Measurements from ENCODE around the gene TRAF1.

Gene TRAF1

GRCh38 chr9:120940573-120940972, 14.0 kb upstream of the TRAF1 start:
- no peak for DNase-seq

- DNase-seq = no peak
These were observed 12.3 kb upstream of the TRAF1 start for GRCh38 chr9:120938851-120939250.

- no peak for DNase-seq
These were observed 11.0 kb upstream of the TRAF1 start for GRCh38 chr9:120937596-120937995.

- DNase-seq = no peak
These were observed 10.5 kb upstream of the TRAF1 start for GRCh38 chr9:120937127-120937526.

GRCh38 chr9:120936764-120937122, 10.1 kb upstream of the TRAF1 start:
- no peak for DNase-seq

- DNase-seq = peak; percentile 93 to 96
These were observed 9.6 kb upstream of the TRAF1 start for GRCh38 chr9:120936011-120936763.

- no peak for DNase-seq
These were observed 8.8 kb upstream of the TRAF1 start for GRCh38 chr9:120935383-120935857.

- DNase-seq = no peak
These were observed 7.7 kb upstream of the TRAF1 start for GRCh38 chr9:120934281-120934680.

- no peak for DNase-seq
These were observed 6.9 kb upstream of the TRAF1 start for GRCh38 chr9:120933310-120934055.

- DNase-seq = no peak
These were observed 5.7 kb upstream of the TRAF1 start for GRCh38 chr9:120932086-120932823.

- no peak for DNase-seq
These were observed 4.9 kb upstream of the TRAF1 start for GRCh38 chr9:120931231-120932085.

- DNase-seq = no peak
These were observed 2.7 kb upstream of the TRAF1 start for GRCh38 chr9:120929229-120929791.

GRCh38 chr9:120928483-120929228, 2.1 kb upstream of the TRAF1 start:
- peak; percentile 60 to 62 for DNase-seq

- DNase-seq = no peak
These were observed 1.5 kb upstream of the TRAF1 start for GRCh38 chr9:120928015-120928482.

- DNase-seq = no peak
These were observed 846 bp upstream of the TRAF1 start for GRCh38 chr9:120927269-120928014.

- peak; percentile 69 to 80 for DNase-seq
These were observed 830 bp downstream of the TRAF1 start for GRCh38 chr9:120925535-120926396.

- no peak for DNase-seq
These were observed 1.7 kb downstream of the TRAF1 start for GRCh38 chr9:120924698-120925534.

GRCh38 chr9:120923620-120924328, 2.8 kb downstream of the TRAF1 start:
- no peak for DNase-seq

Measured in stimulated activated CD4-positive, alpha-beta T cell treated with anti-CD3 and anti-CD28 coated beads, Interleukin-2, amount 100 ng/mL, for 48 hours (primary cell).